AG09309 (cell line): ENCODE results near the gene SEBOX.

Source experiments
- DNase-seq: peaks from one replicate; pipeline ENCODE4 v3.0.0-alpha.2; 2010; ENCODE audit warnings: low read depth
- H3K4me3 ChIP-seq: 2 replicates; pipeline ENCODE4 v1.5.1; 2011; ENCODE audit warnings: mild to moderate bottlenecking, low read depth, low read length, moderate library complexity; ENCODE audit not compliant: control insufficient read depth
- CTCF ChIP-seq: IDR thresholded peaks from 2 replicates; pipeline ENCODE4 v1.5.1; 2011; ENCODE audit warnings: mild to moderate bottlenecking, low read depth, low read length, inconsistent platforms; ENCODE audit not compliant: insufficient read depth, control insufficient read depth; ENCODE audit errors: missing control alignments

SEBOX gene

GRCh38 chr17:28390141-28390540 is 25.1 kb upstream of the SEBOX start:
- H3K4me3 ChIP-seq: no peak overlapping the region
- DNase-seq: no peak
- no peak for TF ChIP-seq CTCF

GRCh38 chr17:28388106-28388505 is 23.1 kb upstream of the SEBOX start:
- no peak overlapping the region for H3K4me3 ChIP-seq
- no peak for DNase-seq
- no peak for TF ChIP-seq CTCF

- no peak for TF ChIP-seq CTCF
- no peak overlapping the region for H3K4me3 ChIP-seq
- no peak for DNase-seq
Measured at GRCh38 chr17:28386391-28386790, 21.4 kb upstream of the SEBOX start.

GRCh38 chr17:28385406-28385805 is 20.4 kb upstream of the SEBOX start:
- no peak for TF ChIP-seq CTCF
- H3K4me3 ChIP-seq: no peak overlapping the region
- DNase-seq: no peak

- H3K4me3 ChIP-seq: no peak overlapping the region
- no peak for DNase-seq
Measured at GRCh38 chr17:28385037-28385400, 20.0 kb upstream of the SEBOX start.

GRCh38 chr17:28384281-28385036 is 19.5 kb upstream of the SEBOX start:
- no peak for DNase-seq
- no peak for TF ChIP-seq CTCF
- no peak overlapping the region for H3K4me3 ChIP-seq

More at GRCh38 chr17:28385037-28385400, 20.0 kb upstream of the SEBOX start:
- TF ChIP-seq CTCF: no peak

GRCh38 chr17:28381141-28381825 is 16.3 kb upstream of the SEBOX start:
- no peak overlapping the region for H3K4me3 ChIP-seq
- DNase-seq: no peak
- peak; percentile 16 for TF ChIP-seq CTCF
